Erythroblast (primary cell): Measurements from ENCODE around the gene SUCNR1.

Experiments
- GATA1 ChIP-seq: IDR thresholded peaks from 2 replicates; pipeline ENCODE4 v1.6.1; 2011; ENCODE audit warnings: low read depth, mild to moderate bottlenecking, control low read depth, low read length, moderate library complexity
- POLR2A ChIP-seq: IDR thresholded peaks from 2 replicates; pipeline ENCODE4 v1.6.1; 2011; ENCODE audit warnings: mild to moderate bottlenecking, low read length

GRCh38 chr3:151841801-151842200 is 31.6 kb upstream of the SUCNR1 start:
- TF ChIP-seq POLR2A (no peak), GATA1 (no peak)
